Measurements from ENCODE around the gene CCDC91.
"Not testable (repeated sequence)": the region's sequence is repeated elsewhere in the genome, so short reads cannot be mapped to it uniquely, and the experiment has no call there.

Gene CCDC91

DNA sequence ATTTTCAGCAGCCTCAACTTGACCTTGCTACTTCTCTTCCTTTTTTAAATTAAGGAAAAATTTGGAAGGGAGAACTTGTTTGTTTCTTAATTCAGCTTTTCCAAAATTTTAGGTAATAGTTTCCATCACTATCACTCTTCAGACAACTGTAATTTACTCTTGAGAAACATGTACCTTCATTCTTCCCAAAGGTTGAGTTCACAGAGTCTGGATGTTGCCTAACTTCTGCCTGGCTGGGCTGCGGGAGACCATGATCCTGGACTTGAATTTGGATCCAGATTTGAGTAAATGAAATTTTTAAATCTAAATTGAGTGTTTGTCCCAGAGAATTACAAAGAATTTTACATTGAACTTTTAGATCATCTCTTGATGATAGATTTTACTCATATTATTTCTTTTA is 193.1 kb downstream of the CCDC91 start:
- DNase-seq, result no peak

DNA sequence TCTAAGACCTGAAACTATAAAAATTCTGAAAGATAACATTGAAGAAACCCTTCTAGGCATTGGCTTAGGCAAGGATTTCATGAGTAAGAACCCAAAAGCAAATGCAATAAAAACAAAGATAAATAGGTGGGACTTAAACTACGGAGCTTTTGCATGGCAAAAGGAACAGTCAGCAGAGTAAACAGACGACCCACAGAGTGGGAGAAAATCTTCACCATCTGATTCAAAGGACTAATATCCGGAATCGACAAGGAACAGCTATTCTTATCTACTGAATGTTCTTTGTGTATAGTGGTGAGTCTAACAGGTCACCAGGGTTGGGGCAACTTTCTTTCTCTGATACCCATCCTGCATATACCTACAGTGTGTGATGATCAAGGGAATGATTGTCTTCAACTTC is 198.6 kb downstream of the CCDC91 start:
- DNase-seq, result no peak

DNA sequence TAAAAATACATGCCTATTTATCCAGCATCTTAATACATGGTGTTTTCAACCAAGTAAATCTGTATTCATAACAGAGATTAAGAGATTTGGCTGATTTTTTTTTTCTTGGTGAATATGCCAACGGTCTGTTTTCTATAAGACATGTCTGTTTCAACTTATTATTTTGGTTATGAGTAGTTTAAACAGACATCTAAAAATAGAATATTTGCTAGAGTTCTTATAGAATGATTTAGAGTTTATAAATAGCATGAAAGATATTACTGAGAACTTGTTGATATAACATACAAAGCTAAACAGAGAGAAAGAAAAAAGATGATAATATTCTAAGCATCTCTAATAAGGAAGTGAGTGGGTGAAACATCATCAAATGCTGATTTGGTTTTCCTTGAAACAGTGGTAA is 199.9 kb downstream of the CCDC91 start:
- DNase-seq, result no peak

DNA sequence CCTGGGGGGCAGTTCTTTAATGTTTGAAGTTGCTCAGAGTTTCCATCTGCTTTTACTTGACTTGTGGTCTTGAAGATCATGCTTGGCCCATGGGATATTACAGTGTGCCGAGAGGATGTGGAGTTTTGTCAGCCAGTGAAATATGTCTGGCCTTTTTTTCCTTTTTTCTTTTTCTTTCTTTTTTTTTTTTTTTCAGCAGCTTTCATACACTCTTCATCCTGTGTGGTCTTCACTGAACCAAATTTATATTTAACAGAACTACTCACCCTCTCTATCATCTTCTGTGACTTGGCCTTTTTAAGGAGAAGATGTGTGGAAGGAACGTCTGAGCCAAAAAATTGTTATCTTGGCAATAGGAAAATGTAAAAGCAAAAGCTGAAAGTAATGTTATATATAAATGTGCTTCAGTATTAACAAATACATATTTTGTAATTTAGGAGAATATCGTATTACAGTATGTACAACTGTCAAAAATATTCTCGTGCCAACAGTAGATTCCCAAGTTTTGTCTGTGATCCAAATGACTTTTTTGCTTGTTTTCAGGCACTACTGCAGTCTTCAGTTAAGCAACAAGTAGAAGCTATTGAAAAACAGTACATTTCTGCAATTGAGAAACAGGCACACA is 200.6 kb downstream of the CCDC91 start:
- DNase-seq, result no peak

DNA sequence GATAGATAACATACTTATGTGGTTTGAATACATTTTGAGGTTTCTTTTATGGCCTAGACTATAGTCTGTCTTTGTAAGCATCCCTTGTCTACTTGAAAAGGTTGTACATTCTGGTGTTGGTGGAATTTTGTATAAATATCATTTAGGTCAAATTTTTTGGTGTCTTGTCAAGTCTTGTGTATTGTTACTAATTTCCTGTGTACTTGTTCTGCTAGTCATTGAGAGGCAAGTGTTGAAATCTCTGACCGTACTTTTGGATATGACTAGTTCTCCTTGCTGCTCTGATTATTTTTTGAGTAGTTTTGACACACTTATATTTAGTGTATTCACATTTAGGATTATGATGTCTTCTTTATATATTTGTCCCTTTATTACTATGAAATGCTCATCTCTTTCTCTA is 219.6 kb downstream of the CCDC91 start:
- no peak for DNase-seq

DNA sequence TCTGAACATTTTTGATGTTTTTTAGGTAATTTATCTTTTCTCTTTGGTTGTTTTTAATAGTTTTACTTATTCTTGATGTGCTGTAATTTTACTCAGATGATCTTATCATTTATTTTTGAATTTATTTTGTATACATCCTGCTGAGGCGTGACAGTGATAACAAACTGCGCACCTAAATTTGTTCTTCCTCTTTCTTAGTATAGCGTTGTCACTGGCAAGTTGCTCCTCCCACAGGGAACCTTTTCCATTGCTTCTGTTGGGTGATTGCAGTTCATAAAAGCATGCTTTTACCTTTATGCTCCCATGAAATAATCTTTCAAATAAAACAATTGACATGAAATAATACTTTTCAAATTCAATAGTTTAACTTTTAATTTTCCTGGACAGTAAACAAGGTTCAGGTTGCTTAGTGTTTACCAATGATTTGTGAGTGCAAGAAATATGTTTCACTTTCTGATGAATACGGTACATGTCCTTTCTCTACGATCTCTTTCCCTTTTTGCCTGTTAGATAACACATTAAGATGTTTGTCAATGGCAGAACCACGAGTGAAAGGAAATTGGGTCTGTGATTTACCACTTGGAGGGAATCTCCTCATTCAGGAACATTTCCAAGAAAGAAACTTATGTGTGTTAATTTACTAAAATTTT is 223.3 kb downstream of the CCDC91 start:
- no peak for DNase-seq

DNA sequence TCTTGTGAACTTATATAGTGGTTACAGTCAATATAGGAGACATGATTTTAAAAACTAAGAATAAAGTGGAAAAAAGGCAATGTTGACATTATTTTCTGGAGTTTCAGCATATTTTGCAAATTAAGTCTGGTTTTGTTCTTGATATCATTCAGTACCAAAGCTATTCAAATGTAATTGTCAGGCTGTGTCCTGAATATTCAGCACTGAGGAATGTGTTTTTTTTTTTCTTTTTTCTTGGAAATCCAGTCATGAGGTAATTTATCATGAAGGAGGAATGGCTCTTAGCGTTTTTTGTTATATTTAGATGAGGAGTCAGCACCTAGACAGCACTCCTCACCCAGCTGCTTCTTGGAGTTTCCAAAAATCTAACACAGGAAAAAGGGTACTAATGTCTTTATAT is 225.5 kb downstream of the CCDC91 start:
- no peak for DNase-seq

DNA sequence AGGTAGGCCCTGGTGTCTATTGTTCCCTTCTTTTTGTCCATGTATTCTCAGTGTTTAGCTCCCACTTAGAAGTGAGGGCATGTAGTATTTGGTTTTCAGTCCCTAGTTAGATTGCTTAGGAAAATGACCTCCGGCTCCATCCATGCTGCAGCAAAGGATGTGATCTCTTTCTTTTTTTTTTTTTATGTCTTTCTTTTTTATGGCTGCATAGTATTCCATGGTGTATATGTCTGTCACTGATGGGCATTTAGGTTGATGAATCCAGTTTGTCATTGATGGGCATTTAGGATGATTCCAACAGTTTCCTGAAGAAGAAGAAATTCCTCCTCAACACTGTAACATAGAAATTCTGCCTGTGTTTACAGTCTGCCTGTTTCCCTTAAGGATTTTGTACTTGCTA is 231.1 kb downstream of the CCDC91 start:
- DNase-seq, result no peak

DNA sequence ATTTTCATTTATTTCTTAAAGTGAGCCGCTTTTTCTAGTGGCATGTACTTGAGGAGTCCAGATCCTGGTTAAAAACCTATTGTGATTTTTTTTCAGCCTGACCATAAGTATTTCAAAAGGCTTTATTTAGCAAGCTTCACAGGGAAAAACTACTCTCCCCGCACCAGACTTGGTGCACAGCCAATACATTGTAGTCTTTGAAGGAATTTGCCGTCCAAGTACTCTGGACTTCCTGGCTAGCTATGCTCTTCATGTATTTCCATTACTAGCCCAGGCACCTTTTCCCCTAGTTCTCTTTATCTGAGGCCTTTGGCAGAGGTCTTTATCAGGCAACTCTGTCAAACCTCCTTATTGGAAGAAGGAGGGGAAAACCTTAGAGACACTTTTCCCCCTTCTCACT is 234.7 kb downstream of the CCDC91 start:
- no peak for DNase-seq

DNA sequence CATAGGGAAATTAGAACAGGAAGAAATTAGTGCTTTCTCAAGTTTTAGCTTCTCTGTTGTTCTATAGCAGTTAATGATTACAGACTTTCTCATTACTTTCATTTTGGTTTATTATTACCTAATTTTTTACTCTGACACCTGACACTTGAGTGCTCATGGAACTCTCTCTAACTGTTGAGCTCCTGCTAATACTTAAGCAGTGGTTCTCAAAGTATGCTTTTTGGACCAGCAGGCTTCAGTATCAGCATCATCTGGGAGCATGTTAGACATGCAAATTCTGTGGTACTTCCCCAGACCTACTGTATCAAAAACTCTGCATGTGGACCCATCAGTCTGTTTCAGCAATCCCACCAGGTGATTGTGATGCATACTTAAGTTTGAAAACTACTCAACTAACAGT is 235.3 kb downstream of the CCDC91 start:
- no peak for DNase-seq

DNA sequence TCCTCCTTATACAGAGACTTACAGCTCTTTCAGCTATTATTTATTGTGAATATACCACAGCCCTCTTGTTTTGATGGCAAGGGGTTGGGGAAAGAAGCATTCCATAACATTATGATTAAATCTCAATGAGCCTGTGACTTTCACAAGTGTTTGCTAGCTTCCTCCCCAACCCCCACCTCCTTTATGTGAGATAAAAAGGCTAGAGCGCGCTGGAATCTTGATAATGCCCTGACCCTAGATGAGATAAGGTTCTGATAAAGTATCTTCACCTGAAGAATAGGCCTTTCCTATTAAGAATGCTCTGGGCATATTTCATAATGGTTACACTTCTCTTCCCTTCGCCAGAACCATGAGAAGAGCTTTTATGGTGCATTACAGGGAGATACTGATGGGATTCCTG is 236.8 kb downstream of the CCDC91 start:
- no peak for DNase-seq

DNA sequence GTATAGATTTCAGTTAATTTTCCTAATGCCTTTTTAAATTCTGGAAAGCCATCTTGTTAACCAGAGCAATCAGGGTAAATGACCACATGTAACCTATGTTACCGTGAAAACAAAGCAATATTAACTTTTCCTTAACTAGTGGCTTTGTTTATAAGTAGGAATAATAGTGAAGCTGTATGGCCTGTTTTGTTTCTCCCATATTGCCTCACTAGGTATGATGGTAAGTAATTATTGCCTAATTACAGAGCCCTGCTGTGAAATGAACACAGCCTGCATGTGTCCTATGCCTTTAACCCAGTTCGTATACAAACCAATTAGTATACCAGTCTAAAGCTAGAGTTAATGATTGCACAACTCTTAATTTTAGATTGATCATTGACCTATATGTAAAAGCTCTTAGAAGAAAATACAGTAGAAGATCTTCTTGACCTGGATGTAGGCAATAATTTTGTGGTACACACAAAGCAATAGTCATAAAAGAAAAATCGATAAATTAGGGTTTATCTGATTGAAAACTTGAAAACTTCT is 249.9 kb downstream of the CCDC91 start:
- no peak for DNase-seq

DNA sequence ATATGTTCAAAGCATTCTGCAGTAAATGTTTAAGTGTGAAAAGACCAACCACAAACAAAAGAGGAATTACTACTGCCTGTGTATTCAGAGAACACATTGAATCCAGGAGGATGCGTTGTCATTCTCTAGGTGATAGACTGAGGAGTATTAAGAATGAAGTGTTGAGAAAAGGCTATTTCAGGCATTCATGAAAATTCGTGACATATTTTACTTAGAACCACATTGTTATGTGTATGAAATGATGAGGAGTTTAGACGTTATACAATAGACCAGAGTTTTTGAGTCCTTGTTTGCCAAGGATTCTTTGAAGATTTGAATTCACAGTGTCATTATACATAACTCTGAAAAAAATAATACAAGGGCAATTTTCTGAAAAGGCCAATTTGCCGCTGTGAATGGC is 251.8 kb downstream of the CCDC91 start:
- no peak for DNase-seq

DNA sequence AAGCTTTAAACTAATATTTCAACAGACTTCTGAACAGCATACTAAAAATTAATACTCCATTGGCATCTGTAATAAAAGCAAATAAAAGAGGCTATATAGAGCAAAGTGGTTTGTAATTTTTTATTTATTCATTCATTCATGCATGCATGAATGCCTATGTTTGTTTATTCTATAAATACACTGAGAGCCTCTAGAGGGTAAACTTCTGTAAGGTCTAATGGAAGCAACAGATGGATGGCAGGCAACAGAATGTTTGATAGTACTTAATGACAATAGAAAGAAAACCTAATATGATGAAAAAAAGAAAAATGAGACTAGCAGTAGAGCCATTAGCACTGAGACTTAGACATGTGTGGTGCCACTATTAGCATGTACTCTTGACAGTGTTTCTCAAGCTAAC is 253.1 kb downstream of the CCDC91 start:
- DNase-seq, result peak; percentile 28

DNA sequence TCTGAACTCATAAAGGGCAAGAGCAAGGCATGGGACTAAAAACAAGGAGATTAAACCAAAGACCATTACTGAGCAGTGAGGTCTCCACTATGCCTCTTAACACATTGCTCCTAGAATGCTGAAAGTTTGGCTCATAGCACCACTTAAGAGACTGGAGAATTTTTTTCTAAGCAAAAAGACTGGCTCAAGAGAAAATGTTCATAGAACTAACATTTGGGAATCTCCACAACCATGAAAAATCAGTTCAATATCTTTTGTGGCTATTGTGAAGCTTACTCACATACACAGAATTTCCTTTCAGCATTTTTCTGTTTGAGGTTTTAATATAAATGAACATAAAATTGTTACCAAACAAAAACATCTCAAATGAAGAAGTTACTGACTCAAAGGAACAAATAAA is 255.8 kb downstream of the CCDC91 start:
- no peak for DNase-seq

DNA sequence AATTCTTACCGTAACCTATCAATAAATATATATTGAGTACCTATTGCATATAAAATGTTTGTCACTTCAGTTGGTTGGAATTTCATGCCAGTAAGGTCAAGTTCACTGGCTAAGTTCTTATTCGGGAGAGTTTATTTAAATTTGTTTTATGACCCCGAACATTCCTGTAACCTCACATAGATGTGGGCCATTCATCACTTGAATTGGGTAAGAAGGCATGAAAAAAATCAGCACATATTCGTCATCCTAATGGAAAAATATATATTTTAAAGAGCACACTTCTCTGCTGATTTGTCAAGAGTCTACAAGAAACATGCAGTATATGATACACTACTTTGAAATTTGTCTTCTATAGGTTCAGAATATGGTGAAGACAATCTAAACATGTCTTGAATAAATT is 263.4 kb downstream of the CCDC91 start:
- no peak for DNase-seq

DNA sequence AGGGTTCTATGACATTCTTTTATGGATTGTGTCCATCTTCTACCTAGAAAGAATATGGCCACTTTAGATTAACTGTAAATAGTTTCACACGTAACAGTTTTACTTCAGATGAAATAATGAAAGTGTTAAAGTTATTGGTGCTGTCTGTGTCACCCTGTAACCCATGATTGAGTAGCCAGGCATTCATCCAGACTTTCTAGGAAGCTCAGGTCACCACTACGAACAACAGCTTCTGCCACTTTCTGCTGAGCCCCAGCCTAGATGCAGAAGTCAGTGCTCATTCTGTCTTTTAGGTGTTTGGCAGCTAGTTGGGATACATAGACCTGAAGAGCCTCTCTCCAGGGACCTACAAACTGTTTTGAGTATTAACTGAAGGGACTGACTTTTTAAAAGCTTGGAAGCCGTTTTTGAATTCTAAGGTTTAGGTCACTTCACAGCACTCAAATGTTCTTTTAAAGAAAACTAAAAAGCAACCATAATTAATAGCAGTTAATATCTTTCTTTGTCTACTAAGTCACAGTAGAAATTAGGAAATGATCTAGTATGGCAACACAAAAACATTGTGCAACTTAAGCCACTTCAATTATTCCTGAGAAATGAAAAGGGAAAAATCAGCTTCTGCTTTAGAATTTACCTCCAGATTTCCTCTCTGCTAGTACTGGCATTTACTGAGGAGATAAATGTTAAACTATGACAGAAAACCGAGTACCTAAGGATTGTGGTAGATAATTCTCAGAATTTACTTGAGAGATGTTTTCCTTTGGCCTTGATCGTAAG is 266.9 kb downstream of the CCDC91 start:
- DNase-seq, result no peak

DNA sequence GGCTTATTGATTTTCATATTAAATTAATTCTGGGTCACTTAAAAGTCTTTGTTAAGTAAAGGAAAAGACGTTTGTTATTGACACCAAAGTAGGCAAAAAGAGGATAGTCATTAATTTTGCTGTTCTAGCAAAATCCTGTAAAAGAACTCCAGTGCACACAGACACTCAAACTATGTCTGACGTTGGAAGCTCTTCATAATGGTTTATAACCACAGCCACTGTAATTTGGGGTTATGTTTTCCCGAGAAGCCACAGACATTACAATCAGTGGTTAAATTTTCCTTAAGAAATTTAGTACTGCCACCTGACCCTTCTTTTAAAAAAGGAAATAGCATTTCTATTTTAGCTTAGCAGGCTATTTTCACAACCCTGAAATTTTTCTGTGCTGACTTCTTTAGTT is 267.5 kb downstream of the CCDC91 start:
- DNase-seq, result no peak

DNA sequence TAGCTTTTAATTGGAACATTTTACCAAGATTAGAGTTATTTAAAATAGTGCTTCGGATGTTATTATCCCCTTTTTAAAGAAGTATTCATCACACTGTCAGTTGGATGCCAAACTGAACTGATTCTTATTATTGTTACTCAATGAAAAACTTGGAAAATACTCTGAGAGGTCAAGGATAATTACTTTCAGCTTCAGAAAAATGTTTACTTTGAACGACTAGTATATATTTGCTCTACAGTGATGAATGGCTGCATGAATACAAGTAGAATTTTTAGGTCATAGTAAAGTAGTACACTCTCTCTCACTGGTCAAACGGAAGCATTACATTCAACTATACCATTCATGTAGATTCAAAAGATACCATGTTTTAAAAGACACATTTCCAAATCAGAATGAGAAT is 269.2 kb downstream of the CCDC91 start:
- no peak for DNase-seq

DNA sequence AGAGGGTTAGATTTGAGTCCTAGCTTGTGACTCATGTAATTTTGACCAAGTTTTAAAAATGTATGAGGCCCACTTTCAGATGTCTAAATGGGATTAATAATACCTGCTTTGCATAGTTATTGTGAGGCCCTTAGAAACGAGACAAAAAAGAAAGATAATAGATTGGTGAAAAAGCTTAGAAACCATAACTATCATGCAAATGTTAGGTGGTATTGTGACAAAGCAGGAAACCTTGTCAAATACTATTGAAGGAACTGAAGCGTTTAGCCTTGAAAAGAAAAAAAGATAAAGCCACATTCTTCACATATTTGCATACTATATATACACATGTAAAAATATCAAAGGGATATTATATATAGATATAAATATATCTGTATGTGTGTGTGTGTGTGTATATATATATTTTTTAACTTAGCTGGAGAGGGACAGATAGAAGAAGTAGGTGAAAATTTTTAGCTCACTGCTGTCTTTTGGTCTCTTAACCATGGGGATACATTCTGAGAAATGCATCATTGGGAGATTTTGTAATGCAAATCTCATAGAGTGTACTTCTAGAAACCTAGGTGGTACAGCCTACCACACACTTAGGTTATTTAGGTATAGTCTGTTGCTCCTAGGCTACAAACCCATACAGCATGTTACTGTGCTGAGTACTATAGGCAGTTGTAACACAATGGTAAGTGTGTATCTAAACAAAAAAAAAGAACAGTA is 270.3 kb downstream of the CCDC91 start:
- DNase-seq, result no peak

DNA sequence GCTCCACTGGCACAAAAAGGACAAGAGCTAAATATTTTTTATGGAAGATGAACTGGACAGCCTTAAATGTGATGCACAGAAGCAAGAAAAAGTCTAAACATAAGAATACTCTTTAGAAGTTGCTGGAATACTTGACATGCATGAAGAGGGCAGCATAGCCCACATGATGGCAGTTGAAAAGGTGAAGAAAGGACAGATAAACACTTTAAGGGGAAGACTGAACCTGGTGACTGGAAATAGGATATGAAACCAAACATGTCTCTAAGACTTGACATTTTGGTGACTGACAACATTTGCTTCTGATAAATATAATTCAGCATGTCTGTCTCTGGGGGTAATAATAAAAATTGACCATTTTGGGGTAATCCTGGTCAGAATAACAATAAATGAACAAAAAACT is 273.1 kb downstream of the CCDC91 start:
- DNase-seq, result no peak

DNA sequence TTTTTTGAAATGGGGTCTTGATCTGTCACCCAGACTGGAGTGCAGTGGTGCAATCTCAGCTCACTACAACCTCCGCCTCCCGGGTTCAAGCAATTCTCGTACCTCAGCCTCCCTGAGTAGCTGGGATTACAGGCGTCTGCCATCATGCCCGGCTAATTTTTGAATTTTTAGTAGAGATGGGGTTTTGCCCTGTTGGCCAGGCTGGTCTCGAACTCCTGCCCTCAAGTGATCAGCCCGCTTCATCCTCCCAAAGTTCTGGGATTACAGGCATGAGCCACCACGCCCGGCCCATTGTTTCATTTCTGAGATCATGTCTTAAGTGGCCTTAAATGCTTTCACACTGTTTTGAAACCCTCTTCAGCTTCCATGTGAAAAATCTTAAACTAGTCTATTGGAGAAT is 281.5 kb downstream of the CCDC91 start:
- DNase-seq, result not testable (repeated sequence)

DNA sequence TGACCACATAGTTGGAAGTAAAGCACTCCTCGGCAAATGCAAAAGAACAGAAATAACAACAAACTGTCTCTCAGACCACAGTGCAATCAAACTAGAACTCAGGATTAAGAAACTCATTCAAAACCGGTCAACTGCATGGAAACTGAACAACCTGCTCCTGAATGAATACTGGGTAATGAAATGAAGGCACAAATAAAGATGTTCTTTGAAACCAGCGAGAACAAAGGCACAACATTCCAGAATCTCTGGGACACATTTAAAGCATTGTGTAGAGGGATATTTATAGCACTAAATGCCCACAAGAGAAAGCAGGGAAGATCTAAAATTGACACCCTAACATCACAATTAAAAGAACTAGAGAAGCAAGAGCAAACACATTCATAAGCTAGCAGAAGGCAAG is 285.9 kb downstream of the CCDC91 start:
- not testable (repeated sequence) for DNase-seq

DNA sequence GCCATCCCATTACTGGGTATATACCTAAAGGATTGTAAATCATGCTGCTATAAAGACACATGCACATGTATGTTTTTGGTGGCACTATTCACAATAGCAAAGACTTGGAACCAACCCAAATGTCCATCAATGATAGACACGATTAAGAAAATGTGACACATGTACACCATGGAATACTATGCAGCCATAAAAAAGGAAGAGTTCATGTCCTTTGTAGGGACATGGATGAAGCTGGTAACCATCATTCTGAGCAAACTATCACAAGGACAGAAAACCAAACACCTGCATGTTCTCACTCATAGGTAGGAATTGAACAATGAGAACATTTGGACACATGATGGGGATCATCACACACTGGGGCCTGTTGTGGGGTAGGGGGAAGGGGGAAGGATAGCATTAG is 288.8 kb downstream of the CCDC91 start:
- not testable (repeated sequence) for DNase-seq
